COLO668 (cell line): ENCODE data around the gene ERBB2.
A peak's percentile ranks its signal among the peaks of the same experiment; 100 is the strongest.

ENCODE experiments used
- DNase-seq: peaks from one replicate; lab custom pipeline; 2025; ENCODE audit not compliant: unreplicated experiment; lab: John Stamatoyannopoulos, UW

Gene ERBB2

GRCh38 chr17:39699818-39700147 is at the start of gene ERBB2:
Gene ERBB2, plus strand, starts transcription at chr17:39700064. Its CDS starts 175 bp downstream, at chr17:39700239.
- DNase-seq: peak; percentile 14

GRCh38 chr17:39650121-39650579 is 49.7 kb upstream of the ERBB2 start:
- no peak for DNase-seq

GRCh38 chr17:39651923-39652586 is 47.8 kb upstream of the ERBB2 start:
- no peak for DNase-seq

DNA sequence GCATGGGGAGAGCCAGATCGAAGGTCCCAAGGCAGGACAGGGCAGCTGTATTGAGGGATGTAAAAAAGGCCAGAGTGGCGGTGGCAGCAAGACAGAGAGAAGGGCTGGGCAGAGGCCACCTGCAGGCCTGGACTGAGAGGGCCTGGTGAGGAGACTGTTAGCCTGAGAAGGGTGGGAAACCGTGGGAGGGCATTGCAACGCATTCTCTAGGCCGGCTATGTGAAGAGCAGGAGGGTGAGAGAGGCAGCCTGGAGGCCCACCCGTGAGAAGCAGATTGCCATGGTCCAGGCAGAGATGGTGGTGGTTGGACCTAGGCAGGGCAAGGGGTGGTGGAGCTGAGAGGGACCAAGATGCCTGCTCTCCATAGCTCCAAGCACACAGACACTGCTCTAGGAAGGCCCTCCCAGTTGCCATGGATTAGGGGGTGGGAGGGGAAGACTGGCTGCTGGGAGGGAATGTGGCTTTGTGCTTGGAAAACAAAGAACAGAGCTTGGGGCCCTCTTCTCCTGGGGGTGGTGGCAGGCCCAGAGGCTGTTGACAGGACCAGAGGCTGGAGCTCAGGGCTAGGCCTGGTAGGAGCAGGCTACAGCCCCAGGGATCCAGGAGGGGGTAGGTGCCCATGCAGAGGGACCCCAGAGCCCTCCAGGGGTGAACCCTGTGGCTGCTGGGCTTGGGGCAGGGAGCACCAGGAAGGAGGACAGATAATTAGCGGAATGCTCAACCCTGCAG is 47.1 kb upstream of the ERBB2 start:
- no peak for DNase-seq

DNA sequence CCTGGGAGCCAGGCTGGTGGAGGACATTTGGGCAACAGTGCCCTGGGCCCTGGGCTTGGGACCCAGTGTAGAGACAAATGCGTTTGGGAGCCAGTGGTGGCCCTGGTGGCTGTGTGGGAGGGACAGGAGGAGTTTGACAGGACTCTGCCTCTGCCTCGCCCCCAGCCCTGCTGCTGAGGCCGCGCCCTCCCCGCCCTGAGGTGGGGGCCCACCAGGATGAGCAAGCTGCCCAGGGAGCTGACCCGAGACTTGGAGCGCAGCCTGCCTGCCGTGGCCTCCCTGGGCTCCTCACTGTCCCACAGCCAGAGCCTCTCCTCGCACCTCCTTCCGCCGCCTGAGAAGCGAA is 46.6 kb upstream of the ERBB2 start:
- no peak for DNase-seq

DNA sequence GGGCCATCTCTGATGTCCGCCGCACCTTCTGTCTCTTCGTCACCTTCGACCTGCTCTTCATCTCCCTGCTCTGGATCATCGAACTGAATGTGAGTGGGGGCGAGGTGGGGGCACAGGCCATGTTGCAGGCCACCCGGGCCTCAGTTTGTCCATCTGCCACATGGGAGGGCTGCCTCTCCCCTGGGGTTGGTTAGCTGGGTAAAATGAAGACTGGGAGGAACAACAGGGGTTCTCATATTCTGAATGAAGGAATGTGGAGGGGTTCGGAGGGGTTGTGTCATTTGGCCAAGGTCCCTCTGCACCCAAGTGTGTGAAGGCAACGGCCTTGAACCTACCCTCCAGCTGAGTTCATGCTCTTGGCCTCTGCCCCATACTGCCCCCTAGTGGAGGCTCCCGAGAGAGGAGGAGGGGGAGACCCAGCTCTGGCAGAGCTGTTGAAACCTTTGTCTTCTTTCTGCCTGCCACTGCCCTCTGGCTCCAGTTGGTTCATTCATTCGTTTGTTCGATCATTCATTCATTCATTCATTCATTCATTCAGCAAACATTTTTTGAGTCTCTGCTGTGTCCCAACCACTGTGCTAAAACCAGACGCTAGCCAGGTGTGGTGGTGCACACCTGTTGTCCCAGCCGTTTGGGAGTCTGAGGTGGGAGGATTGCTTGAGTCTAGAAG is 46.1 kb upstream of the ERBB2 start:
- DNase-seq: peak; percentile 57

DNA sequence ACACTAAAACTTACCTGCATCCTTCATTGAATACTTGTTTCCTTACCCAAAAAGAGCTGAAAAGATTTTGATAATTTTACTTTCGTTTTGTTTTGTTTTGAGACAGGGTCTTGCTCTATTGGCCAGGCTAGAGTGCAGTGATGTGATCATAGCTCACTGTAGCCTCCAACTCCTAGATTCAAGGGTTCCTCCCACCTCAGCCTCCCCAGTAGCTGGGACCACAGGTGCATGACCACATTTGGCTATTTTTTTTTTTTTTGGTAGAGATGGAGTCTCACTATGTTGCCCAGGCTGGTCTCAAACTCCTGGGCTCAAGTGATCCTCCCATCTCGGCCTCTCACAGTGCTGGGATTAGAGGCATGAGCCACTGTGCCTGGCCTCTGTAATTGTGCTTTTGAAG is 44.8 kb upstream of the ERBB2 start:
- no peak for DNase-seq

- DNase-seq: no peak
Observed at GRCh38 chr17:39658346-39658745, 41.5 kb upstream of the ERBB2 start.

GRCh38 chr17:39658760-39659159 is 41.1 kb upstream of the ERBB2 start:
- no peak for DNase-seq

DNA sequence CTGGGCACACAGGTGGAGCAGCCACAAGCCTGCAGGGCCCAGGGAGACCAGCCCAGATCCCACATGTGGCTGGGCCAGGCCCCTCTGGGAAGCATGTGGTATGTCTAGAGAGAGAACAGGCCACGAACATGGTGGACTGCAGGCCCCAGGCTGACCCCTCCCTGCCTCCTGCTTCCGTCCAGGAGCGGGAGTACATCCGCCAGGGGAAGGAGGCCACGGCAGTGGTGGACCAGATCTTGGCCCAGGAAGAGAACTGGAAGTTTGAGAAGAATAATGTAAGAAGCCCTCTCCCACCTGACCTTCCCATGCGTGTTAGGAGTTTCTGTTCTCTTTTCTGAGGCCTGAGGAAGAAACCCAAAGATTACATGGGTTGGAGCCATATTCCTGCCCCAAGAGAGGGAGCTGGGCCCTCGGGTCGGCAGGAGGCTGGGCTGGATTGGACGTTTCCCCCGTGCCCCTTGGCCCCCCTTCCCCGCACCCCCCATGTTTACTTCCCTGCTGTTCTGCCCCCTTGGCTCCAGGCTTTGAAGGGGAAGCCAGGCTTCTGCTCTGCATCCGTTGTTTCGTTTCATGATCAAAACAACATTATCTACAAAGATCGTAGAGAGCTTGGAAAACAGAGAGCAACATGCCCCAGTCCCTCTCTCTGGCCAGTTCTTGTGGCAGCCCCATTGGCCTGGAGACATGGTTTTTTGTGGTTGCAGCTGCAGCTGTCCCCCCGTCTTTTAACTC is 40.4 kb upstream of the ERBB2 start:
- no peak for DNase-seq

GRCh38 chr17:39660011-39660360 is 39.9 kb upstream of the ERBB2 start:
- DNase-seq: no peak

DNA sequence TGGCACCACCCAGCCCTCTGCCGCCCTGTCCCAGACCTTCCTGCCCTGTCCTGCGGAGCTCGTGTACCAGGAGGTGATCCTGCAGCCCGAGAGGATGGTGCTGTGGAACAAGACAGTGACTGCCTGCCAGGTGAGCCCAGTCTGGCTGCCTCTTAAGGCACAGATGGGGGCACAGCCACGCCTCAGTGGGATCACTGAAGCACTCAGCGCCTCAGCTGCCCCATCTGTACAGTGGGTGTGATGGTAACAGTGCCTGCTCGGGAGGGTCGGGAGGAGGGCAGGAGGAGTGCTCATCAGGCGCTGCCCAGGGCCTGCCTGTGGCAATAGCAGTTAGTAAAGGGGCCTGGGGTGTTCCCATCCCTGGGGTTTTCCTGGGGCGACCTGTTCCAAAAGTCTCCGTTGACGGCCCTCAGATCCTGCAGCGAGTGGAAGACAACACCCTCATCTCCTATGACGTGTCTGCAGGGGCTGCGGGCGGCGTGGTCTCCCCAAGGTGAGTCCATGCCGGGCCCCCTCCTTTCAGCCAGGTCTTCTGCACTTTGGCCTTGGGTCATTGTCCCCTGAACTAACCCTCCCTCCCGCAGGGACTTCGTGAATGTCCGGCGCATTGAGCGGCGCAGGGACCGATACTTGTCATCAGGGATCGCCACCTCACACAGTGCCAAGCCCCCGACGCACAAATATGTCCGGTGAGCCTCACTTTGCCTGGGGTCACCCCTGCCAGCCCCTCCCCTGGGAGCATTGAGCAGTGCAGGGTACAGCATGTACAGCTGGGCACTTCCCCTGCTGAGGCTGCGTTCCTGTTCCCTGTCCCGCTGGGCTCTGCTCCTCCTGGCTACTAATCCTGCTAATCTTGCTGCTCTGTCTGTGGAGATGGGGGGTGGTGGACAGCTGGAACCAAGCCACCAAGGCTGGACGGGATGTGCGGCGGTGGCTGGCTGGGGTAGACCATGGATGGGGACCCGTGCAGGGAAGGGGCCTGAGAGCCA is 39.2 kb upstream of the ERBB2 start:
- no peak for DNase-seq

DNA sequence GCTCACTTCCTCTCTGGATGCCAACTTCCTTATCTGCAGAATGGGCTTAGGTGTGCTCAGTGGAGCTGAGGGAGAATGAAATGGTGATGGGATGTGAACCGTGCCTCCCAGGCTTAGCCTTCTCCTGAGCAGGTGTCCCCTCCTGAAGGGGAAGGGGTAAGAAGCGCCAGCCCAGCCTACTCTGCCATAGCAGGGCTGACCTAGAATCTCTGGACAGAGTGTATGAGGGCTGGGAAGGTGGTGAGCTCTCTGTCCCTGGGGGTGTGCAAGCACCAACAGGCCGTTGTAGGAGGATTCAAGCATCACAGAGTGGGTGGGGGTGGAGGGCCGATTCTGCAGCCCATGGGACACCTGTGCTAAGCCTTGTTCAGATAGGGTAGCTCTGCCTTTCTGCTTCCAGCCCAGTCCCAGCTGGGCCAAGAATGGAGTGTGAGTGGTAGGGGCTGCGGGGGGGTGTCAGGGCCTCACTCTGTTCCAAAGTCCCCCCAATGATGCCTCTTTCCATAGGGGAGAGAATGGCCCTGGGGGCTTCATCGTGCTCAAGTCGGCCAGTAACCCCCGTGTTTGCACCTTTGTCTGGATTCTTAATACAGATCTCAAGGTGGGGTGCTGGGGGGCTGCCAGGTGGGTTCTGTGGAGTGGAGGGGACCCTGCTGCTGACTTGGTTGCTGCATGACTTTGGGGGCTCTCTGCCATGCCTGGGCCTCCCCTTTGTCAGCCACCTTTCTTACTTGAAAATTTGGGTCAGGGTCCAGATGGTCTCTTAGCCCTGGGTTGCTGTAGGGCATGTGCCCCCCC is 37.9 kb upstream of the ERBB2 start:
- DNase-seq: no peak

- DNase-seq: no peak
Observed at GRCh38 chr17:39662551-39663339, 37.1 kb upstream of the ERBB2 start.

DNA sequence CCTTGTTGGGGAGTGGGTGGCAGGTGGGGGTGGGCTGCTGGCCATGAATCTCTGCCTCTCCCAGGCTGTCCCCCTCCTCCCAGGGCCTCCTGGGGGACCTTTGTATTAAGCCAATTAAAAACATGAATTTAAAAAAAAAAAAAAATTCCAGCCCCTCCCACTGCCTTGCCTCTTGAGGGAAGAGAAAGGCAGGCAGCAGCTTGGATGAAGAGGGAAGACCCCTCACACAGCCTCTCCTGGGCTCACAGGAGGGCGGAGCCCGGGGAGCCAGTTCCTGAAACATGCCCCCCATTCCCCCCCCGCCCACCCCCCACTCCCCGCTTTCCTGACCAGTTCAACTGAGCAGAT is 36.5 kb upstream of the ERBB2 start:
- no peak for DNase-seq

DNA sequence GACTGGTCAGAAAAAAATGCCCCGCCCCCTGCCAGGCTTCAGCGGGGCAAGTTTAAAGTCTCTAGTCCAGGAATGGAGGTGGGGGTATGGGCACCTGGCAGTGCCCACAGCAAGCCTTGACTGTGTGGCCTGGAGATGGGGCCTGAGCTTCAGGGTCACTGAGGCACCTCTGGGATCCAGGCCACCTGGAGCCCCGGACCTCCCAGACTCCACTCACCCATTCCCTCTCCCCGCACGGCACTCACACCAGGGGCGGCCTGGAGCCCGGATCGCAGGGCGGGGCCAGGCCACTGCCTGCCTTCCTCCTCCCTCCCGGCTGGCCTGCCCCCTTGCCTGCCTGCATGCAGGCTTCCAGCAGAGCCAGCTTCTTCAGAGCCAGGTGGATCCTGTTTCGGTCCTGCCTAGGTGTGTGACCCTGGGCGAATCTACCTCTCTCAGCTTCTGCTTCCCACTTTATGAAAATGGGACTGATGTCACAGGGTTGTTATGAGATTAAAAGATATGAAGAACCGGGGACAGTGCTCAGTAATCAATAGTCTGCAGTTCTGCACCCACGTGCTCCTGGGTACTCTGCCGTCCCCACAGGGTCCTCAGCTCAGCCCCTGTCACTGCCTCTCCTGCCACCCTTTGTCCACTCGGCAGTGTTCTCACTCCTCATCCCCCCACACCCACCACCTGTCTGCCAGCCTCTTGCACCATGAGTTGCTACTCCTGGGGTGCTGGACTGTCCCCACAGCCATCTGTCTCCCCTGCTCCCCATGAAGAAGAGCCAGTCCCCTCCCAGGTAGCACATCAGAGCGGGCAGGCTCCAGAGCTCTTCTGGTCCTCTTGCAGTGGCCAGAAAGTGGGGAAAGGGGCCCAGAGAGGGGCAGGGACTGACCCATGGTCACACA is 35.9 kb upstream of the ERBB2 start:
- DNase-seq: no peak

GRCh38 chr17:39664581-39665561 is 35.0 kb upstream of the ERBB2 start, which contains the start of gene TCAP:
Gene TCAP, plus strand, starts transcription at chr17:39665349. Its CDS starts 11 bp downstream, at chr17:39665360.
- no peak for DNase-seq
